ENCODE measurements around the gene NIPSNAP2. TPM values are rescaled to one million over a fixed set of nuclear protein-coding genes. Genes with fewer than 3 reads are reported as not detected.
"Not testable (repeated sequence)": the region's sequence is repeated elsewhere in the genome, so short reads cannot be mapped to it uniquely, and the experiment has no call there.

NIPSNAP2 gene
- total and polyA plus RNA-seq, 10 of the 15 experiments (the other 5 are each of a cell fraction or from before 2014, with no cell fraction given): 24.7 to 88.5 (median 49.9) TPM

DNA sequence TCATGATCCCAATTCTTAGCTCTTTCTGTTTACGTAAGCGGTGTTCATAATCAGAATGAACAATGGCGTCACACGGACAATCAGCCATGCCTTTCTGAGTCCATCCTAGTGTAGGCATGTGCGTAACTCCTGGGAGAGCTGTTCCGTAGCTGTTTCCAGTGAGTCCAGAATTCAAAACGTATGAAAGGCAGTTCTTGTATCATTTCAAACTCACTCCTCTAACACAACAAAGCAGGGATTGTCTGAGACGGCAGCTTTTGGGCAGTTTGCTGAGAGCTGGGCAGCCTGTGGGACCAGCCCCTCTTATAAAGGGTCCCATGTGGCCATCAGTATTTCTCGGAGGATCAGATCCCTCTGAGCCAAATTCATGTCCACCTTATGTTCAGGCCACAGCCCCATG lies 43.5 kb downstream of the NIPSNAP2 start:
- no peak overlapping the region for H3K4me3 ChIP-seq
- H3K9ac ChIP-seq (ENCODE audit: control insufficient read depth, insufficient read depth, low read length): no peak overlapping the region
- DNase-seq (ENCODE audit: low read depth, low spot score): no peak
- ChIA-PET RAD21 (ENCODE audit: unreplicated experiment) (interaction anchor here (3.9 kb wide), 1 partner anchor 66 kb away, joined by 18 read pairs; no protein-coding TSS in a partner anchor), CTCF (interaction anchor here (1.1 to 11.2 kb wide), 3 partner anchors 11 to 66 kb away, joined by 4 to 95 read pairs (median 7); no protein-coding TSS in a partner anchor), POLR2A (interaction anchor here (0.9 kb wide), 1 partner anchor 43 kb away, joined by 3 read pairs; the partner anchor contains the start of genes CCT6A and PSPH), SMC1A (ENCODE audit: uncharacterized antibody, unreplicated experiment) (interaction anchor here (1.1 to 1.2 kb wide), 2 partner anchors 66 to 67 kb away, joined by 3 read pairs; no protein-coding TSS in a partner anchor)
- no peak overlapping the region for H2AFZ ChIP-seq (ENCODE audit: control insufficient read depth, low read depth, low read length)
- WGBS (ENCODE audit: insufficient coverage, insufficient replicate concordance, low lambda C conversion rate, missing lambda C conversion rate): 95% methylated on average over 9 of the region's 9 CpGs
- no peaks in the 10 kb centered on the region for H3K9me3 ChIP-seq (replicated peaks; ENCODE audit: control insufficient read depth, insufficient read depth, low read length)
- H3K4me2 ChIP-seq (ENCODE audit: control insufficient read depth, insufficient read depth): no peak overlapping the region
- in situ Hi-C loops (cut with MboI): no loop called here
- H4K20me1 ChIP-seq (ENCODE audit: control insufficient read depth, insufficient read depth): no peaks in the 10 kb centered on the region
- no TSS peak for BruUV-seq (replicated peaks)
- H3K4me1 ChIP-seq (ENCODE audit: control insufficient read depth, insufficient read depth, low read length): no peaks in the 10 kb centered on the region
- H3K79me2 ChIP-seq (ENCODE audit: control insufficient read depth, insufficient read depth, low read length): no peaks in the 10 kb centered on the region
- no peak for TF ChIP-seq NR2C2 (IDR thresholded peaks at IDR 0.05; ENCODE audit: borderline replicate concordance, control insufficient read depth, insufficient read length, low read depth)
- no peak for TF ChIP-seq IKZF2 (IDR thresholded peaks at IDR 0.05)
- TF ChIP-seq MTA2 (IDR thresholded peaks at IDR 0.05; ENCODE audit: low read depth): no peak
- 0 out of 4 replicates have a peak, but pooled peaks cover 0 to 3% of the 10 kb centered on the region in 2 experiments for H3K36me3 ChIP-seq (ENCODE audit: control insufficient read depth in 2 of 2, insufficient read depth in 2 of 2, low read length in 1 of 2)
- ATAC-seq: no peak
- H3K27me3 ChIP-seq (replicated peaks in 1 of 2; ENCODE audit: control insufficient read depth in 2 of 2, insufficient read depth in 2 of 2, low read length in 1 of 2): no peaks in the 10 kb centered on the region
- no peak for FAIRE-seq
- no peak overlapping the region for H3K27ac ChIP-seq (ENCODE audit: control insufficient read depth, insufficient read depth)
- intact Hi-C loops (cut with micrococcal nuclease; ENCODE audit: unreplicated experiment): no loop called here

DNA sequence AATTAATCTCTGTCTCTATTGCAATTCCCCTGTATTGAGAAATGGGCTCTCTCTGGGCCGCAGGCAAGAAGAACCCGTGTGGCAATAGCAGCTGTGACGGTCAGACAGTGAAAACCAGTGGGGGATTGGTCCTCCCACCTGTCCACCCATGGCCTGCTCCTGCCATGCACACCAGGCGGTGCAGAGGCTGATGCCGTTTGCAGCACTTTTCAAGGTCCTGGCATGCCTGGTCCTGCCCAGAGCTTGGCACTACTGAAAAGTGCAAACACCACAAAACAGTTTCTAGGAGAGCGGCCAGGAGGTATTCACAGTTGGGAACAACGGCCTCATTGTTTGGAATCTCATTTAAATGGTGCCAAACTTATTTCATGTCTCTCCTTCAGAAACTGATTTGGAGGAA lies 45.3 kb downstream of the NIPSNAP2 start:
- no peaks in the 10 kb centered on the region for H3K79me2 ChIP-seq (ENCODE audit: control insufficient read depth, insufficient read depth, low read length)
- no peaks in the 10 kb centered on the region for H3K27me3 ChIP-seq (replicated peaks in 1 of 2; ENCODE audit: control insufficient read depth in 2 of 2, insufficient read depth in 2 of 2, low read length in 1 of 2)
- H3K4me2 ChIP-seq (ENCODE audit: control insufficient read depth, insufficient read depth): no peak overlapping the region
- DNase-seq (ENCODE audit: low read depth, low spot score) (no peak), FAIRE-seq (no peak), ATAC-seq (no peak)
- intact Hi-C loops (cut with micrococcal nuclease; ENCODE audit: unreplicated experiment): no loop called here
- in situ Hi-C loops (cut with MboI): no loop called here
- 0 out of 4 replicates have a peak, but pooled peaks cover 0 to 3% of the 10 kb centered on the region in 2 experiments for H3K36me3 ChIP-seq (ENCODE audit: control insufficient read depth in 2 of 2, insufficient read depth in 2 of 2, low read length in 1 of 2)
- H3K4me1 ChIP-seq (ENCODE audit: control insufficient read depth, insufficient read depth, low read length): no peaks in the 10 kb centered on the region
- ChIA-PET POLR2A (no interaction called here), RAD21 (ENCODE audit: unreplicated experiment) (no interaction called here), SMC1A (ENCODE audit: uncharacterized antibody, unreplicated experiment) (interaction anchor here (0.9 kb wide), 1 partner anchor 10 kb away, joined by 3 read pairs; no protein-coding TSS in a partner anchor), CTCF (interaction anchor here (11.2 kb wide), 1 partner anchor 64 kb away, joined by 95 read pairs; no protein-coding TSS in a partner anchor)
- H4K20me1 ChIP-seq (ENCODE audit: control insufficient read depth, insufficient read depth): no peaks in the 10 kb centered on the region
- WGBS (ENCODE audit: insufficient coverage, insufficient replicate concordance, low lambda C conversion rate, missing lambda C conversion rate): 90% methylated on average over 7 of the region's 7 CpGs
- H3K9ac ChIP-seq (ENCODE audit: control insufficient read depth, insufficient read depth, low read length): no peak overlapping the region
- BruUV-seq (replicated peaks): no TSS peak
- H3K9me3 ChIP-seq (replicated peaks; ENCODE audit: control insufficient read depth, insufficient read depth, low read length): no peaks in the 10 kb centered on the region
- no peak overlapping the region for H3K27ac ChIP-seq (ENCODE audit: control insufficient read depth, insufficient read depth)
- no peak overlapping the region for H2AFZ ChIP-seq (ENCODE audit: control insufficient read depth, low read depth, low read length)
- no peak overlapping the region for H3K4me3 ChIP-seq
- TF ChIP-seq MXI1 (IDR thresholded peaks at IDR 0.05; ENCODE audit: low read depth, low read length): no peak
- TF ChIP-seq FOXM1 (IDR thresholded peaks at IDR 0.05; ENCODE audit: low read depth, low read length): no peak
- no peak for TF ChIP-seq RBBP5 (conservative IDR thresholded peaks at IDR 0.05)
- TF ChIP-seq BCL3 (IDR thresholded peaks at IDR 0.05; ENCODE audit: borderline replicate concordance, insufficient read depth, low read depth, low read length, poor library complexity, severe bottlenecking): no peak
- TF ChIP-seq MEF2A (IDR thresholded peaks at IDR 0.05; ENCODE audit: insufficient read depth, low read depth, low read length): no peak
- TF ChIP-seq HDGF (IDR thresholded peaks at IDR 0.05): no peak

DNA sequence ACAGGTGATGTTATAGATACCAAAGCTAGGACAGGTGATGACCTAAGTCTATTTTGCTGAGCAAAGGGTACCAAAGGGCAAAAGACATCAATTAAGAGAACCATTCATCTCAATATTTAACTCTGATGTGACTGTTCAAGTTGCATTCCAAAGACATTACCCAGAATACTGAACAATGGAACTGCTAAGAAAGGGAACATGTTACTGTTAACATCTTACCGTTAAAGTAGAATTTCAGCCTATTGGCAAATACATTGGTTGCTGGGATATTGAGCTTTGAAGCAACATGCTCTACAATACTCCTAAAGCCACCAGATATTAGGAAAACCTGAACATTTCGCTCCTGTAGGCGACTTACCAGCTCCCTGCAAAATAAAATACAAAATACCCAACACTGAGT lies 52.6 kb downstream of the NIPSNAP2 start:
- RAD21 ChIA-PET (ENCODE audit: unreplicated experiment): interaction anchor here (0.7 kb wide), 1 partner anchor 53 kb away, joined by 3 read pairs; no protein-coding TSS in a partner anchor
- ATAC-seq; FAIRE-seq; H3K79me2 ChIP-seq (ENCODE audit: control insufficient read depth, insufficient read depth, low read length); H3K27ac ChIP-seq (ENCODE audit: control insufficient read depth, insufficient read depth); POLR2A ChIA-PET; H4K20me1 ChIP-seq (ENCODE audit: control insufficient read depth, insufficient read depth); intact Hi-C loops (cut with micrococcal nuclease; ENCODE audit: unreplicated experiment); H3K27me3 ChIP-seq (replicated peaks in 1 of 2; ENCODE audit: control insufficient read depth in 2 of 2, insufficient read depth in 2 of 2, low read length in 1 of 2); H3K9ac ChIP-seq (ENCODE audit: control insufficient read depth, insufficient read depth, low read length); H3K4me3 ChIP-seq; H3K4me2 ChIP-seq (ENCODE audit: control insufficient read depth, insufficient read depth); H2AFZ ChIP-seq (ENCODE audit: control insufficient read depth, low read depth, low read length); H3K9me3 ChIP-seq (replicated peaks; ENCODE audit: control insufficient read depth, insufficient read depth, low read length); DNase-seq (ENCODE audit: low read depth, low spot score); H3K36me3 ChIP-seq (ENCODE audit: control insufficient read depth in 2 of 2, insufficient read depth in 2 of 2, low read length in 1 of 2); in situ Hi-C loops (cut with MboI); H3K4me1 ChIP-seq (ENCODE audit: control insufficient read depth, insufficient read depth, low read length): not testable (repeated sequence)
- SMC1A ChIA-PET (ENCODE audit: uncharacterized antibody, unreplicated experiment): interaction anchor here (1.0 kb wide), 1 partner anchor 58 kb away, joined by 3 read pairs; no protein-coding TSS in a partner anchor
- WGBS (ENCODE audit: insufficient coverage, insufficient replicate concordance, low lambda C conversion rate, missing lambda C conversion rate): 97% methylated on average over 3 of the region's 3 CpGs
- CTCF ChIA-PET: interaction anchor here (1.5 kb wide), 1 partner anchor 13 kb away, joined by 5 read pairs; no protein-coding TSS in a partner anchor
- BruUV-seq (replicated peaks): TSS peak; percentile 76
